ENCODE measurements around the gene DNAH17. TPM values are rescaled to one million over a fixed set of nuclear protein-coding genes. Genes with fewer than 3 reads are reported as not detected.

Gene DNAH17
- total RNA-seq, 1 donor from 2014 or later: not detected

- TF ChIP-seq, protein P1, sequence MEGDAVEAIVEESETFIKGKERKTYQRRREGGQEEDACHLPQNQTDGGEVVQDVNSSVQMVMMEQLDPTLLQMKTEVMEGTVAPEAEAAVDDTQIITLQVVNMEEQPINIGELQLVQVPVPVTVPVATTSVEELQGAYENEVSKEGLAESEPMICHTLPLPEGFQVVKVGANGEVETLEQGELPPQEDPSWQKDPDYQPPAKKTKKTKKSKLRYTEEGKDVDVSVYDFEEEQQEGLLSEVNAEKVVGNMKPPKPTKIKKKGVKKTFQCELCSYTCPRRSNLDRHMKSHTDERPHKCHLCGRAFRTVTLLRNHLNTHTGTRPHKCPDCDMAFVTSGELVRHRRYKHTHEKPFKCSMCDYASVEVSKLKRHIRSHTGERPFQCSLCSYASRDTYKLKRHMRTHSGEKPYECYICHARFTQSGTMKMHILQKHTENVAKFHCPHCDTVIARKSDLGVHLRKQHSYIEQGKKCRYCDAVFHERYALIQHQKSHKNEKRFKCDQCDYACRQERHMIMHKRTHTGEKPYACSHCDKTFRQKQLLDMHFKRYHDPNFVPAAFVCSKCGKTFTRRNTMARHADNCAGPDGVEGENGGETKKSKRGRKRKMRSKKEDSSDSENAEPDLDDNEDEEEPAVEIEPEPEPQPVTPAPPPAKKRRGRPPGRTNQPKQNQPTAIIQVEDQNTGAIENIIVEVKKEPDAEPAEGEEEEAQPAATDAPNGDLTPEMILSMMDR (conservative IDR thresholded peaks at IDR 0.05; ENCODE audit: low read depth, low read length): no peak
- DNase-seq (ENCODE audit: low read depth): no peak
- no peak overlapping the region for H3K4me3 ChIP-seq (ENCODE audit: low read depth, low read length)
These were observed 80.9 kb downstream of the DNAH17 start for GRCh38 chr17:78496311-78496710.

DNA sequence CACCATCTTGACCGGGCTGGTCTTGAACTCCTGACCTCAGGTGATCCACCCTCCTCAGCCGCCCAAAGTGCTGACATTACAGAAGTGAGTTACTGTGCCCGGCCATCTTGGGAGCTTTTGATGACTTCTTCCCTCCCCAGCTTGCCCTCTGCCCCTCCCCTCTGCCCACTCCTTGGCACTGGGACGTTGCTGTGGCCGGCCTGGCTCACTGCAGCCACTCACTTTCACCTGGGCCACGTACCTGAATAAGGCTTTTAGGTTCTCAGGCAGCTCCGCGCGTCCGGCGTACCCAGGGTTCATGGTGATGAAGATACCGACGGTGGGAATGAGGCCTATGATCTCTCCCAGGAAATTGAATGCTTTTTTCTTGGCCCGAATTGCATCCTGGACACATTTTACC lies 81.6 kb downstream of the DNAH17 start:
- no peak for DNase-seq (ENCODE audit: low read depth)
- TF ChIP-seq, protein P1 (conservative IDR thresholded peaks at IDR 0.05; ENCODE audit: low read depth, low read length): no peak
- H3K4me3 ChIP-seq (ENCODE audit: low read depth, low read length): no peak overlapping the region

GRCh38 chr17:78494696-78495330 lies 82.4 kb downstream of the DNAH17 start:
- TF ChIP-seq, protein P1 (conservative IDR thresholded peaks at IDR 0.05; ENCODE audit: low read depth, low read length): no peak
- DNase-seq (ENCODE audit: low read depth): no peak

DNA sequence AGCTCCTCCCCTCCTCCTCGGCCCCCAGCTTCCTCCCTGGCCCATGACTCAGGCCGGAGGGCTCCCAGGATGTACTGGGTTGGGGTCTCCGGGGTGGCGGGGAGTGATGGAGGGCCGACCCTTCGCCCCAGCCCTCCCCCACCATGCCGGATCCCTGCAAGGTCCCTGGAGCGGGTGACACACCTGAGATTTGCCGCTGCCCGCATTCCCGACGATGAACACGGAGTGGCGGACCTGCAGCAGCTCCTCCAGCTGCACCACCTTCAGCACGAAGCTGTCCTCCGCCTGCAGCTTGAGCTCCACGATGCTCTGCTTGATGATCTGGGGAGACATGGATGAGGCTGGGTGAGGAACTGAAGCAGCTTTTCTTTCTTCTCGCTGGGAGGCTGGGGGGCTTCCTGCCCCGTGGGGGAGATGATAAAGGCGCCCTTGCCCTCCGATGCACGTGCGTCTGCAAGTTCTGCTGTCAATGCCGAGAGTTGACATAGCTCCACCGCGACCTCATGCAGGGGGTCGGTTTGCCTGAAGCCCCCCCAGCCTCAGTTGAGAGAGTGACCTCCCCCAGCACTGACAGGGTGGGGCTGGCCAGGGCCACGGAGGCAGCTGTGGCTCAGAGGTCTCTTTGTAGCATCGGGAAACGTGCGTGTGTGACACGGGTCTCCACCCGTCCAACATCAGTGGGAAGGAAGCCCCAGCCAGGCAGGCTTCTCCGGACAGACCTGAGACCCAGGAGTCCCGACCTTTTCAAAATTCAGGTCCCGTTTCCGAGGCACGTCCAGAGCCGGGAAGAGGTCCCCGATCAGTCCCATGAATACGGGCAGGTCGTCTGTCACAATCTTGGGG lies 83.1 kb downstream of the DNAH17 start:
- H3K4me3 ChIP-seq (ENCODE audit: low read depth, low read length): no peak overlapping the region
- no peak for DNase-seq (ENCODE audit: low read depth)
- TF ChIP-seq, protein P1 (conservative IDR thresholded peaks at IDR 0.05; ENCODE audit: low read depth, low read length): no peak

More at GRCh38 chr17:78494696-78495330, 82.4 kb downstream of the DNAH17 start:
- no peak overlapping the region for H3K4me3 ChIP-seq (ENCODE audit: low read depth, low read length)

DNA sequence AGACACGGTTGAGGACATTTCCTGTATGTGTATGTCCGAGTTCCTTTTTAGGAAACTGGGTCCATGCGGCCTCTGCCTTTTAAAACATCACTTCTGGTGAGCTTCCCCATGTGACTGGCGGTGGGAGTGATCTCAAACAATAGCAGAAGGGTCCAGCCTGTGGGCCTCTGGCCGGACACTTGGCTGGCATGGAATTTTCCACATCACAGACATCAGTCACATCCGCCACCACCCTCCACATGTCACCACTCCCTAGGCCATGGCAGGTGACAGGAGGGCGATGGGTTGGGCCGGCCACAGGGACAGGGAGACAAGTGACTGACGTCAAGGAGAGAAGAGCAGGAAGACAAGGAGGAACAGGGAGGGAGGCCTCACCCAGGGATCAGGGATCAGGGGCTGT lies 83.7 kb downstream of the DNAH17 start:
- DNase-seq (ENCODE audit: low read depth): no peak
- no peak overlapping the region for H3K4me3 ChIP-seq (ENCODE audit: low read depth, low read length)
- TF ChIP-seq, protein P1 (conservative IDR thresholded peaks at IDR 0.05; ENCODE audit: low read depth, low read length): no peak

DNA sequence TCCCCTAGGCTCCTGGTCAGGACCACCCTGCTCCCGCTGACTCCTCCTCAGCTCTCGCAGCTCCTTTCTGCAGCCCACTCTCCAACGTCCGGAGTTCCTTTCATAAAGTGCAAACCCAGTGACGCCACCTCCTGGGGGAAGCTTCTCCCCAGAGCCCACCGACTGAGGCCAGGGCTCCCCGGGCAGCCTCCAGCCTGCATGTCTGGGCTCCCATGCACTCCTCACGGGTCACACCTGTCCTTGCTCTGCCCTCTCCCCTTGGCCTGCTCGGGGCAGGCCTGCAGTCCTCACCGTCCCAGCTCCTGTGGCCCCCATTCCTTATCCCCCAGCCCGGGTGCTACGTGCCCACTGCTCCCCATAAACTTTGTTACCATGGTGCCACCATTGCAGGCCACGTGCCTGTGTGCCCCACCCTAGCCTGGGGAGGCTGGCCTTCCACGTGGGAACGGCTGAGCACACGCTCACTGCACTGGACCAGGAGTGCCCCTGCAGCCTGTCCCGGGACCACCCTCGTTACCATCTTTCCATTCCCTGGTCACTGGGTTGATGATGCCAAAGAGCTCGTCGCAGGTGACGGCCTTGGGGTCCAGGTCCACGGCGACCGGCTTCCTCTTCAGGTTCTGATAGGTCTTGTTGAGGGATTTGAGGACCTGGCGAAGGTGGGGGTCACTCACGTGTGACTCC lies 84.9 kb downstream of the DNAH17 start:
- DNase-seq (ENCODE audit: low read depth): no peak
- H3K4me3 ChIP-seq (ENCODE audit: low read depth, low read length): no peak overlapping the region
- TF ChIP-seq, protein P1 (conservative IDR thresholded peaks at IDR 0.05; ENCODE audit: low read depth, low read length): no peak
